ENCODE results near the gene YTHDC1.
"Not testable (repeated sequence)": the region's sequence is repeated elsewhere in the genome, so short reads cannot be mapped to it uniquely, and the experiment has no call there.

Gene YTHDC1

GRCh38 chr4:68349649-68350360, at the start of gene YTHDC1:
Gene YTHDC1, minus strand, starts transcription at chr4:68350090. Its CDS starts 337 bp downstream, at chr4:68349753.
- DNase-seq (ENCODE audit: low spot score): peak; percentile 93
- Mint-ChIP-seq H3K9me3 (no peaks in the 10 kb centered on the region), H3K27ac (peak within 1 kb of the TSS; percentile 99), H3K36me3 (ENCODE audit: low read depth) (peaks cover 11% of the 10 kb centered on the region), H3K27me3 (ENCODE audit: low read depth) (peaks cover 12% of the 10 kb centered on the region), H3K4me3 (peak within 1 kb of the TSS; percentile 95), H3K4me1 (ENCODE audit: low read depth) (peaks cover 25% of the 10 kb centered on the region)

DNA sequence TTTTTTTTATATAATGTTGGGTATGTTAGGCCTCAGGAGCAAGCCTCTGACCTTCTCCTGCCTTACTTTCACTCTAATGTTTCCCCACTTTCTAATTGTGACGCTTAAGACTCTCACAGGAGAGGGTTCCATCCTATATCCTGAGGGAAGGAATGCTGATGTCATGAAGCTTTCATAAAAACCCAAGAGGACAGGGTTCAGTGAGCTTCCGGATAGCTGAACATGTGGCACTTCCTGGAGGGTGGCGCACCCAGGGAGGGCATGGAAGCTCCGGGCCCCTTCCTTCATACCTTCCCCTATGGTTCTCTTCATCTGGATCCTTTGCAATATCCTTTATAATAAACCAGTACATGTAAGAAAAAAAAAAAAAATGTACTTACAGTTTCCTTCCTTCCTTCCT, 49.4 kb upstream of the YTHDC1 start:
- Mint-ChIP-seq H3K27ac (no peak overlapping the region), H3K27me3 (ENCODE audit: low read depth) (no peaks in the 10 kb centered on the region), H3K4me1 (ENCODE audit: low read depth) (no peaks in the 10 kb centered on the region), H3K36me3 (ENCODE audit: low read depth) (no peaks in the 10 kb centered on the region), H3K9me3 (no peaks in the 10 kb centered on the region), H3K4me3 (no peak overlapping the region)
- no peak for DNase-seq (ENCODE audit: low spot score)

DNA sequence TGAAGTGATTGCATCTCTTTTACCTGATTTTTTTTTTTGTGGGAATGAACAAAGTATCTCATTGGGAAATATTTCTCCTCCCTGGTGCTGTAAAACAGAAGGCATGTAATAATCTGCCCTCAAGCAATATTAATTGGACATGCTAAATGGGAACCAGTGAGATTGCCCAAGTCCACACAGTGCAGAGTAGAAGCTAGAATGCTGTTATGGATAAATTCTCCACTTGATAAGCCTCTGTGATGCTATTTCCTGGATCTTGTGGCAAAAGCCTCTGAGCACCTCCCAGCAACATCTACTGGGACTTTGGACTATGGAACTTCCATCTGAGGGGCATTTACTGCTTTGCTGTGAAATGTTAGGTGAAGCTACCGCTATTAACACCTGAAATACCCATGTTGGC, 46.9 kb upstream of the YTHDC1 start:
- Mint-ChIP-seq H3K4me1 (ENCODE audit: low read depth) (no peaks in the 10 kb centered on the region), H3K36me3 (ENCODE audit: low read depth) (no peaks in the 10 kb centered on the region), H3K4me3 (no peak overlapping the region), H3K27me3 (ENCODE audit: low read depth) (no peaks in the 10 kb centered on the region), H3K9me3 (no peaks in the 10 kb centered on the region), H3K27ac (no peak overlapping the region)
- DNase-seq (ENCODE audit: low spot score): no peak

GRCh38 chr4:68391436-68391835, 41.5 kb upstream of the YTHDC1 start:
- H3K27me3 Mint-ChIP-seq (ENCODE audit: low read depth): peaks cover 2% of the 10 kb centered on the region
- H3K4me1 Mint-ChIP-seq (ENCODE audit: low read depth): no peaks in the 10 kb centered on the region
- no peaks in the 10 kb centered on the region for H3K36me3 Mint-ChIP-seq (ENCODE audit: low read depth)
- H3K9me3 Mint-ChIP-seq: no peaks in the 10 kb centered on the region
- no peak overlapping the region for H3K4me3 Mint-ChIP-seq
- no peak for DNase-seq (ENCODE audit: low spot score)
- H3K27ac Mint-ChIP-seq: no peak overlapping the region

DNA sequence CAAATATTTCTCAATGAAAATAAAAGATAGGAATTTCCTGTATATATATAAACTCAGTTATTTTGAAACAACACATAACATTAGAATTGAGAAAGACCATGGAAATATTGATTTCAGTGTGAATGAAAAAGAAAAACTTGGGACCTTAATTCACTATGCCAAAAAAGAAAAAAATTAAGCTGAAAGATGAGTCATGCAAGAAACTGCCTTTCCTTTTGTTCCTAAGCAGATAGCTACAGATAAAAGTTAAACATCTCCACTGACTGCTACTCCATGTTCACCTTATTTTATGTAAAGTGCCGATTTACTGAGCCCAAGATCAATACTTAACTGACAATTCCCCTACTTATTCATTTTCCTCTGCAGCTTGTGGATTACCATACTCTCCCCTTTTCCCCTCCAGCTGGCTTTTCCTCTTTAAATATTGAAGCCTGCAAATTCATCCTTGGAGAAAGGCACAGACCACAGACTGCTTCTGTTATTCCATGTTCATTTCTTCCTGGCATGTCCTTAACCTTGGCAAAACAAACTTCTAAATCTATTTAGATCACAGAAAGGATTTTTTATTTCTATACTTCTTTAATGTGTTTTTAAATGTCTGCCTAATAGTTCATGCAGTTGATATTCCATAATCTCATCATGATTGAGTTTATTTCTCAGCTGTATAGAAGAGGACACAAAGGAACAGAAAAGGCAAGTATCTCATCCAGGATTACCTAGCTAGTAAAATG, 40.5 kb upstream of the YTHDC1 start:
- Mint-ChIP-seq H3K4me1 (ENCODE audit: low read depth) (no peaks in the 10 kb centered on the region), H3K9me3 (no peaks in the 10 kb centered on the region), H3K27ac (no peak overlapping the region), H3K36me3 (ENCODE audit: low read depth) (no peaks in the 10 kb centered on the region), H3K4me3 (no peak overlapping the region), H3K27me3 (ENCODE audit: low read depth) (peaks cover 7% of the 10 kb centered on the region)
- no peak for DNase-seq (ENCODE audit: low spot score)

DNA sequence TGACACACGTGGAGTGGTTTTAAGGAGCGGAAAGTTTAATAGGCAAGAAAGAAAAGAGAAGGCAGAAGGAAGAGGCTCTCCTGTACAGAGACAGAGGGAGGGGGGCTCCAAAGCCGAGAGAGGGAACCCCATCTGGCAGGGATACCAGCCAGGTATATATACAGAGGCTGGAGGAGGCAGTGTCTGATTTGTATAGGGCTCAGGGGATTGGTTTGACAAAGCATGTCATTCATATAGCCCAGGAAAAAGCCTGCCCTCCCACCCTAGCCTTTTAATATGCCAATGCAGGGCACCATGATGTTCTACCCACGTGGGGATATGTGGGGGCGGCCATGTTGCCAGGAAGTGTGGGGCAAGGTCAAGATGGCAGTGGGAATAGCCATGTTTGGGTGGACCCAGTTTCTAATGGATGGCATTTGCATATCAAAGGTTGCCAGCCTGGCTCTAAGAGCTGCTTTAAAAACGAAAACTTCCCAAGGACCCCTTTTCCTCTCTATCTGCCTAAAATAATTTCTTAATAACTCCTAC, 39.6 kb upstream of the YTHDC1 start:
- not testable (repeated sequence) for H3K27ac Mint-ChIP-seq; DNase-seq (ENCODE audit: low spot score); H3K4me3 Mint-ChIP-seq; H3K4me1 Mint-ChIP-seq (ENCODE audit: low read depth); H3K36me3 Mint-ChIP-seq (ENCODE audit: low read depth); H3K9me3 Mint-ChIP-seq
- H3K27me3 Mint-ChIP-seq (ENCODE audit: low read depth): peaks cover 12% of the 10 kb centered on the region

GRCh38 chr4:68388347-68388865, 38.5 kb upstream of the YTHDC1 start:
- DNase-seq (ENCODE audit: low spot score): no peak
- peaks cover 19% of the 10 kb centered on the region for H3K27me3 Mint-ChIP-seq (ENCODE audit: low read depth)
- no peak overlapping the region for H3K4me3 Mint-ChIP-seq
- H3K4me1 Mint-ChIP-seq (ENCODE audit: low read depth): no peaks in the 10 kb centered on the region
- no peaks in the 10 kb centered on the region for H3K36me3 Mint-ChIP-seq (ENCODE audit: low read depth)
- H3K27ac Mint-ChIP-seq: no peak overlapping the region
- no peaks in the 10 kb centered on the region for H3K9me3 Mint-ChIP-seq

GRCh38 chr4:68385267-68385666, 35.4 kb upstream of the YTHDC1 start:
- DNase-seq (ENCODE audit: low spot score): no peak
- Mint-ChIP-seq H3K4me1 (ENCODE audit: low read depth) (no peaks in the 10 kb centered on the region), H3K9me3 (no peaks in the 10 kb centered on the region), H3K36me3 (ENCODE audit: low read depth) (no peaks in the 10 kb centered on the region), H3K4me3 (no peak overlapping the region), H3K27me3 (ENCODE audit: low read depth) (peaks cover 23% of the 10 kb centered on the region), H3K27ac (no peak overlapping the region)

DNA sequence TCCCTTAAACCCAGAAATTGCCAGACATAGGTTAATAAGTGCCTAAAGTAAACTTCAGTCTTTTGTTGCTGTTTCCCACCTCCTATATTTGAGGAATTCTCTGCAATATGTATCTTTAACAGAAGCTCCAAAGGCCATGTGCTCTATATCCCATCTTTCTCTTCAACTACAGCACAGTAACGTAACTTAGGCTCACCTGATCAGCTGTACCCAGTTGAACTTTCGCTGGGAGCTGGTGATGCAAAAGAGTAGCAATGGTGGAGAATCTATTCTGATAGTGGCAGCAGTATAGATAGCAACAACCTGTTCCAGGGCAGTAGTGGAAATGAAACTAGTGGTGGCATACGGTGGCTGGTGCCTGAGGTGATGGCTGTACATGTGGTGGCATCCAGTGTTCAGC, 33.2 kb upstream of the YTHDC1 start:
- no peak overlapping the region for H3K4me3 Mint-ChIP-seq
- H3K27ac Mint-ChIP-seq: no peak overlapping the region
- H3K9me3 Mint-ChIP-seq: no peaks in the 10 kb centered on the region
- no peak for DNase-seq (ENCODE audit: low spot score)
- peaks cover 35% of the 10 kb centered on the region for H3K27me3 Mint-ChIP-seq (ENCODE audit: low read depth)
- H3K4me1 Mint-ChIP-seq (ENCODE audit: low read depth): no peaks in the 10 kb centered on the region
- H3K36me3 Mint-ChIP-seq (ENCODE audit: low read depth): no peaks in the 10 kb centered on the region

DNA sequence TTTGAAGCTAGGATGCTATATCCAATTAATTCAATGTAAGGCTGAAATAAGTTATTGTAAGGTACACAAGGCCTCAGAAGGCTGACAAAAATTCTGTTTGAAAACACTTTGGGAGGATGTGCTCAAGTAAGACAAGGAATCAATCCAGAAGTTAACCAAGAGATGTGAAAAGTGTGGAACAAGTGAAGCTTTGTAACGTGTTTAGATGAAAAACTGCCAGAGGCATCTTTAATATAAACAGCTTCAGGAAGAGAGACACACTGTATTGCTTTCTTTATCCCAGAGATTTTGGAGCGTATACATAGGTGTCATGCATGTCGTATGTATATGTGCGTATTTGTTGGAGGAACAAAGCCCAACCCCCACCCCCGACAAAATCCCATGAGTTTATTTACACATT, 28.3 kb upstream of the YTHDC1 start:
- Mint-ChIP-seq H3K27me3 (ENCODE audit: low read depth) (peaks cover 34% of the 10 kb centered on the region), H3K4me1 (ENCODE audit: low read depth) (peaks cover 14% of the 10 kb centered on the region), H3K36me3 (ENCODE audit: low read depth) (no peaks in the 10 kb centered on the region), H3K9me3 (no peaks in the 10 kb centered on the region), H3K27ac (no peak overlapping the region), H3K4me3 (no peak overlapping the region)
- DNase-seq (ENCODE audit: low spot score): no peak

- Mint-ChIP-seq H3K4me1 (ENCODE audit: low read depth) (peaks cover 15% of the 10 kb centered on the region), H3K4me3 (peak overlapping the region; percentile 81), H3K27me3 (ENCODE audit: low read depth) (peaks cover 31% of the 10 kb centered on the region), H3K27ac (no peak overlapping the region), H3K36me3 (ENCODE audit: low read depth) (no peaks in the 10 kb centered on the region), H3K9me3 (no peaks in the 10 kb centered on the region)
- peak; percentile 23 for DNase-seq (ENCODE audit: low spot score)
Observed at GRCh38 chr4:68375667-68376559, 26.0 kb upstream of the YTHDC1 start.

- Mint-ChIP-seq H3K4me1 (ENCODE audit: low read depth) (peaks cover 16% of the 10 kb centered on the region), H3K27me3 (ENCODE audit: low read depth) (peaks cover 18% of the 10 kb centered on the region), H3K9me3 (no peaks in the 10 kb centered on the region), H3K36me3 (ENCODE audit: low read depth) (no peaks in the 10 kb centered on the region), H3K4me3 (peak overlapping the region; percentile 68), H3K27ac (peak overlapping the region; percentile 26)
- peak; percentile 49 for DNase-seq (ENCODE audit: low spot score)
Observed at GRCh38 chr4:68373513-68373912, 23.6 kb upstream of the YTHDC1 start.

GRCh38 chr4:68372588-68372987, 22.7 kb upstream of the YTHDC1 start:
- H3K4me3 Mint-ChIP-seq: no peak overlapping the region
- no peak overlapping the region for H3K27ac Mint-ChIP-seq
- no peaks in the 10 kb centered on the region for H3K9me3 Mint-ChIP-seq
- H3K27me3 Mint-ChIP-seq (ENCODE audit: low read depth): peaks cover 12% of the 10 kb centered on the region
- H3K36me3 Mint-ChIP-seq (ENCODE audit: low read depth): no peaks in the 10 kb centered on the region
- no peak for DNase-seq (ENCODE audit: low spot score)
- H3K4me1 Mint-ChIP-seq (ENCODE audit: low read depth): peaks cover 16% of the 10 kb centered on the region
